ENCODE results near the gene SBF1.

- no peak for TF ChIP-seq CTCF (conservative IDR thresholded peaks at IDR 0.05; ENCODE audit: low read depth, low read length)
- TF ChIP-seq EZH2 (IDR thresholded peaks at IDR 0.05; ENCODE audit: low read length, unreplicated experiment): no peak
- no peak for TF ChIP-seq EZH2phosphoT487 (IDR thresholded peaks at IDR 0.05; ENCODE audit: borderline replicate concordance, low read length)
Observed at GRCh38 chr22:50485221-50486131, 10.6 kb upstream of the SBF1 start.

Measured in PC-3 (cell line).